Uterus (tissue), 2 donors: Measurements from ENCODE around the gene ORC6.

Experiments used
- CTCF ChIP-seq, 4 experiments: fragments of 200-600 bp in 2 of 4; fragments of 450-650 bp in 2 of 4; sonication (generic) in 2 of 4; IDR thresholded peaks; one replicate each; pipeline ENCODE4 v1.5.1; 2016 to 2019; ENCODE audit warnings: antibody characterized with exemption in 4 of 4, mild to moderate bottlenecking in 2 of 4, moderate library complexity in 1 of 4
- POLR2A ChIP-seq, 2 donors: fragments of 450-650 bp; IDR thresholded peaks; one replicate each; pipeline ENCODE4 v1.6.1; 2016; ENCODE audit warnings: antibody characterized with exemption in 2 of 2, mild to moderate bottlenecking in 1 of 2, moderate library complexity in 1 of 2

GRCh38 chr16:46746821-46747776, 57.6 kb downstream of the ORC6 start:
- TF ChIP-seq CTCF (IDR thresholded peaks at IDR 0.05) (no peak), POLR2A (IDR thresholded peaks at IDR 0.05) (no peak)
